GM23248 (cell line): ENCODE results near the gene TMEM94.

ENCODE experiments used
- EZH2 ChIP-seq: fragments of 200-600 bp; sonication (generic); IDR thresholded peaks from 2 replicates; pipeline ENCODE4 v1.6.1; 2018; ENCODE audit warnings: antibody characterized with exemption, mild to moderate bottlenecking; ENCODE audit not compliant: insufficient read depth, poor library complexity, severe bottlenecking
- EZH2phosphoT487 ChIP-seq: fragments of 200-600 bp; sonication (generic); IDR thresholded peaks from 2 replicates; pipeline ENCODE4 v1.6.1; 2018; ENCODE audit warnings: antibody characterized with exemption, moderate library complexity, mild to moderate bottlenecking, low read depth; ENCODE audit not compliant: insufficient read depth

DNA sequence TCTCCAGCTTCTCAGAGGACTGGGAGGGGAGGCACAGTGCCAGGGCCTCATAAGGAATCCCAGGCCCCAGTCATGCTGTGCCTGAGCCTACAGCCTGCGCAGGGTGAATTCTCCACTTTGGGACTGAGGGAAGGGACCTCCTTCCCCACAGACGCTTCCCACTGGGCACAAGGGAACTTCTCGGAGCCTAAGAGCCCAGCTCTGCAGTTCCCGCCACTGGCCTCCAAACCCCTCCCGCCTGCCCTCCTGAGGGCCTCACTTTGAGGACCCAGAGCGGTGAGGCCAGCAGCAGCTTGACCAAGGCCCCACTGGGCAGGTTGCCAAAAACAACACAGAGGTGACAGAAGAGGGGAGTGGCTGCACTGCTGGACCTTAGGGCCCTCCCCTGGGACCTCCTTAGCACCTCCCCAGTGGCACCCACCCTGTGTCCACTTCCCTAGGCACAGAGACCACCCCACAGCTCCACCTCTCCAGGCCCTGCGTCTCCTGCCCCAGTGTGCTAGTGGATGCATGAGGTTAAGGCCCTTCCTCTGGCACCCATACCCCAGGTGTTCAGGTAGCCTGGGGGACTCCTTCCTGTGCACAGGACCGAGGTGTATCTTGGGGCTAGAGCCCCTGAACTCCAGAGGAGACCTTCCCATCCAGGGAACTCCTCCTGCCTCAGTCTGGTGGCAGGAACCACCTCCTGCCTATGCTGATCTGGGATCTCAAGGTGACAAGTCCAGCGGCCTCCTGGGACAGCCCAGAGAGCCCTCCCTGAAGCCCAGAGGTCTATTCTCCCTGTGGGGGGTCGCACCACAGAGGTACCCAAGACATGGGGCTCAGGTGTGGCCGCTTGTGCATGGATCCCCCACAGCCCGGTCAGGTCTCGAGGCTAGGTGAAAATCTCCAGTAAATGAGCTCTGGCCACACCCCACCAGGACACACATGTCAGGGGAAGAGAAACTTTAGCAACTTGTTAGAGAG, 55.5 kb downstream of the TMEM94 start:
- TF ChIP-seq EZH2 (no peak), EZH2phosphoT487 (no peak)
